HUES6 (cell line): Measurements from ENCODE around the gene TPTE2.
"Not testable (repeated sequence)": the region's sequence is repeated elsewhere in the genome, so short reads cannot be mapped to it uniquely, and the experiment has no call there.

Experiments
- H3K27ac ChIP-seq: 2 replicates; pipeline ENCODE4 v1.7.0; 2013; ENCODE audit warnings: low read depth, mild to moderate bottlenecking, low read length, inconsistent platforms
- H3K27me3 ChIP-seq: 2 replicates; pipeline ENCODE4 v1.6.1; 2013; ENCODE audit warnings: low read length; ENCODE audit not compliant: control insufficient read depth, insufficient read depth
- H3K36me3 ChIP-seq: 2 replicates; pipeline ENCODE4 v1.6.1; 2013; ENCODE audit warnings: low read length; ENCODE audit not compliant: control insufficient read depth, insufficient read depth
- H3K4me1 ChIP-seq: 2 replicates; pipeline ENCODE4 v1.6.1; 2013; ENCODE audit warnings: low read length; ENCODE audit not compliant: control insufficient read depth, insufficient read depth
- H3K4me3 ChIP-seq: 2 replicates; pipeline ENCODE4 v1.5.1; 2013; ENCODE audit warnings: low read depth, low read length
- H3K9ac ChIP-seq: one replicate; pipeline ENCODE4 v1.6.1; 2013; ENCODE audit warnings: mild to moderate bottlenecking, low read length
- H3K9me3 ChIP-seq: 2 replicates; pipeline ENCODE4 v1.6.1; 2013; ENCODE audit warnings: low read depth, low read length; ENCODE audit not compliant: control insufficient read depth, insufficient read depth

Gene TPTE2

GRCh38 chr13:19437780-19438179 lies 123.6 kb downstream of the TPTE2 start:
- H3K9me3 ChIP-seq, H3K4me1 ChIP-seq, H3K27ac ChIP-seq, H3K4me3 ChIP-seq, H3K36me3 ChIP-seq, H3K9ac ChIP-seq, H3K27me3 ChIP-seq: not testable (repeated sequence)

- not testable (repeated sequence) for H3K27ac ChIP-seq, H3K27me3 ChIP-seq, H3K9ac ChIP-seq, H3K4me1 ChIP-seq, H3K9me3 ChIP-seq, H3K36me3 ChIP-seq, H3K4me3 ChIP-seq
Measured at GRCh38 chr13:19422236-19422635, 139.1 kb downstream of the TPTE2 start.

GRCh38 chr13:19412494-19412893 lies 148.8 kb downstream of the TPTE2 start:
- not testable (repeated sequence) for H3K9ac ChIP-seq, H3K27ac ChIP-seq, H3K4me1 ChIP-seq, H3K36me3 ChIP-seq, H3K4me3 ChIP-seq, H3K27me3 ChIP-seq
- peaks cover 41% of the 10 kb centered on the region for H3K9me3 ChIP-seq

- not testable (repeated sequence) for H3K4me1 ChIP-seq, H3K36me3 ChIP-seq, H3K27ac ChIP-seq, H3K27me3 ChIP-seq, H3K4me3 ChIP-seq, H3K9ac ChIP-seq
- peaks cover 24% of the 10 kb centered on the region; the same call in 1 of the 2 replicates for H3K9me3 ChIP-seq
Measured at GRCh38 chr13:19382746-19383511, 178.4 kb downstream of the TPTE2 start.

- Histone ChIP-seq H3K4me3 (no peak overlapping the region), H3K27ac (no peak overlapping the region), H3K9me3 (peaks cover 24% of the 10 kb centered on the region; the same call in 1 of the 2 replicates), H3K27me3 (no peaks in the 10 kb centered on the region), H3K36me3 (no peaks in the 10 kb centered on the region), H3K9ac (no peak overlapping the region), H3K4me1 (no peaks in the 10 kb centered on the region)
Measured at GRCh38 chr13:19382111-19382510, 179.2 kb downstream of the TPTE2 start.
